Measurements from ENCODE around the gene TRAK1.

Gene TRAK1

GRCh38 chr3:42122261-42123011 lies 31.3 kb downstream of the TRAK1 start:
- no peak for DNase-seq (ENCODE audit: extremely low spot score)
- TF ChIP-seq TARDBP (IDR thresholded peaks at IDR 0.05) (no peak), SP1 (IDR thresholded peaks at IDR 0.05) (no peak), LEF1 (IDR thresholded peaks at IDR 0.05; ENCODE audit: borderline replicate concordance) (no peak), ARNT (IDR thresholded peaks at IDR 0.05) (no peak), L3MBTL2 (conservative IDR thresholded peaks at IDR 0.05) (no peak), NFRKB (IDR thresholded peaks at IDR 0.05) (no peak), HDGF (IDR thresholded peaks at IDR 0.05; ENCODE audit: borderline replicate concordance) (no peak), SUZ12 (IDR thresholded peaks at IDR 0.05) (no peak), CTBP1 (IDR thresholded peaks at IDR 0.05; ENCODE audit: borderline replicate concordance) (no peak), BHLHE40 (IDR thresholded peaks at IDR 0.05; ENCODE audit: borderline replicate concordance) (no peak), ELF4 (IDR thresholded peaks at IDR 0.05) (no peak), PKNOX1 (IDR thresholded peaks at IDR 0.05) (no peak), FOXA1 (IDR thresholded peaks at IDR 0.05) (no peak), FOXM1 (IDR thresholded peaks at IDR 0.05; ENCODE audit: borderline replicate concordance) (no peak), ZNF384 (IDR thresholded peaks at IDR 0.05) (no peak), FOXK2 (IDR thresholded peaks at IDR 0.05) (no peak)
- CTCF ChIA-PET, result no interaction called here
- POLR2A ChIA-PET, result no interaction called here

GRCh38 chr3:42123012-42123581 lies 31.9 kb downstream of the TRAK1 start:
- POLR2A ChIA-PET, result no interaction called here
- no peak for TF ChIP-seq SP1 (IDR thresholded peaks at IDR 0.05)
- no peak for TF ChIP-seq TARDBP (IDR thresholded peaks at IDR 0.05)
- TF ChIP-seq BHLHE40 (IDR thresholded peaks at IDR 0.05; ENCODE audit: borderline replicate concordance), result no peak
- TF ChIP-seq HDGF (IDR thresholded peaks at IDR 0.05; ENCODE audit: borderline replicate concordance), result no peak
- TF ChIP-seq ZNF384 (IDR thresholded peaks at IDR 0.05), result no peak
- TF ChIP-seq L3MBTL2 (conservative IDR thresholded peaks at IDR 0.05), result no peak
- TF ChIP-seq CTBP1 (IDR thresholded peaks at IDR 0.05; ENCODE audit: borderline replicate concordance), result no peak
- no peak for TF ChIP-seq ARNT (IDR thresholded peaks at IDR 0.05)
- no peak for TF ChIP-seq SUZ12 (IDR thresholded peaks at IDR 0.05)
- TF ChIP-seq FOXA1 (IDR thresholded peaks at IDR 0.05), result no peak
- CTCF ChIA-PET, result no interaction called here
- DNase-seq (ENCODE audit: extremely low spot score), result no peak

GRCh38 chr3:42123824-42124658 lies 32.9 kb downstream of the TRAK1 start:
- ChIA-PET CTCF (no interaction called here), POLR2A (no interaction called here)
- TF ChIP-seq SP1 (IDR thresholded peaks at IDR 0.05), result no peak
- no peak for TF ChIP-seq ZNF384 (IDR thresholded peaks at IDR 0.05)
- no peak for TF ChIP-seq BHLHE40 (IDR thresholded peaks at IDR 0.05; ENCODE audit: borderline replicate concordance)
- TF ChIP-seq TARDBP (IDR thresholded peaks at IDR 0.05), result no peak
- TF ChIP-seq FOXK2 (IDR thresholded peaks at IDR 0.05), result no peak
- no peak for TF ChIP-seq PKNOX1 (IDR thresholded peaks at IDR 0.05)
- TF ChIP-seq HDGF (IDR thresholded peaks at IDR 0.05; ENCODE audit: borderline replicate concordance), result no peak
- TF ChIP-seq FOXA1 (IDR thresholded peaks at IDR 0.05), result no peak
- TF ChIP-seq LEF1 (IDR thresholded peaks at IDR 0.05; ENCODE audit: borderline replicate concordance), result no peak
- no peak for TF ChIP-seq CTBP1 (IDR thresholded peaks at IDR 0.05; ENCODE audit: borderline replicate concordance)
- no peak for TF ChIP-seq SUZ12 (IDR thresholded peaks at IDR 0.05)
- TF ChIP-seq ARNT (IDR thresholded peaks at IDR 0.05), result no peak
- no peak for TF ChIP-seq FOXM1 (IDR thresholded peaks at IDR 0.05; ENCODE audit: borderline replicate concordance)
- no peak for TF ChIP-seq NFRKB (IDR thresholded peaks at IDR 0.05)
- no peak for TF ChIP-seq ELF4 (IDR thresholded peaks at IDR 0.05)
- no peak for TF ChIP-seq L3MBTL2 (conservative IDR thresholded peaks at IDR 0.05)
- DNase-seq (ENCODE audit: extremely low spot score), result no peak

GRCh38 chr3:42127226-42127625 lies 36.1 kb downstream of the TRAK1 start:
- no peak for TF ChIP-seq CTBP1 (IDR thresholded peaks at IDR 0.05; ENCODE audit: borderline replicate concordance)
- TF ChIP-seq PKNOX1 (IDR thresholded peaks at IDR 0.05), result no peak
- TF ChIP-seq ARNT (IDR thresholded peaks at IDR 0.05), result no peak
- TF ChIP-seq ELF4 (IDR thresholded peaks at IDR 0.05), result no peak
- ChIA-PET CTCF (no interaction called here), POLR2A (no interaction called here)
- DNase-seq (ENCODE audit: extremely low spot score), result no peak

- DNase-seq (ENCODE audit: extremely low spot score), result no peak
- ChIA-PET POLR2A (no interaction called here), CTCF (interaction anchor here (1.2 kb wide), 1 partner anchor 101 kb away, joined by 3 read pairs; no protein-coding TSS in a partner anchor)
- TF ChIP-seq SP1 (IDR thresholded peaks at IDR 0.05), result no peak
Observed at GRCh38 chr3:42128526-42128925, 37.4 kb downstream of the TRAK1 start.

All from HEK293T (cell line).